ENCODE measurements around the gene ANKHD1. TPM values are rescaled to one million over a fixed set of nuclear protein-coding genes. Genes with fewer than 3 reads are reported as not detected.

ANKHD1 gene
- total and polyA plus RNA-seq, 9 donors, result 48.3 to 141 (median 110) TPM

DNA sequence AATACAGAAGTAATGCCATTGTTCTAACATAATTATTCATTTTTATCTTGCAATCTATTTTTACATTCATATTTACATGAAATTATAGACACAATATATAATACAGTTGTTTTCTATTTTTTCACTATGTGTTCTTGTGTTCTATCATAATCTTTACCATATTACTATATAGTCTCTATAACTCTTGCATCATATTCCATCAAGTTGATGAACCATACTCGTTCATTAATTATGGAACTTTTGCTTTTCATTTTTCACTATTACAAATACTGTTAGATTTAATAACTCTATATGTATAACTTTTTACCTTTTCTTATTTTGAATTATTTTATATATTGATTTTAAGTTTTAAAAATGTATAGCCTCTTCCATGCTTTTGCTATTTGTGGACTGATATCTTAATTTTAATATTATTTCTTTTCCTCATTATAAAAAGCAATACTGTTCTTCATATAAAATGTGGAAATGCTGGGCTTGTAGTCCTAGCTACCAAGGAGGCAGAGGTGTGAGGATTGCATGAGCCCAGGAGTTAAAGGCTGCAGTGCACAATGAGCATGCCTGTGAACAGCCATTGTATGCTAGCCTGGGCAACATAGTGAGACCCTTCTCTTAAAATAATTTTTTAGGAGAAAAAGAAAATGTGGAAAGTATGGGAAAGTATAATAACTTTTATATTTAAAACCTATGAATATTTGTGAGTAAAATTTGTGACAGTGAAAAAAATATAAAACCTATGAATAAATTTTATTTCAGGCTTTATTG, 65.5 kb downstream of the ANKHD1 start:
- Histone ChIP-seq H3K4me3 (no peak overlapping the region), H3K36me3 (no peaks in the 10 kb centered on the region), H3K9me3 (no peaks in the 10 kb centered on the region), H3K4me1 (ENCODE audit: insufficient read depth) (no peaks in the 10 kb centered on the region), H3K27me3 (no peaks in the 10 kb centered on the region), H3K27ac (no peak overlapping the region)
- intact Hi-C loops (cut with DNase I), result no loop called here
- no peak for TF ChIP-seq EP300 (IDR thresholded peaks at IDR 0.05)
- no peak for TF ChIP-seq POLR2A (IDR thresholded peaks at IDR 0.05)
- no peak for TF ChIP-seq CTCF (IDR thresholded peaks at IDR 0.05)
- no peak for DNase-seq
- WGBS, 3 donors, result 88 to 93% (median 91%) methylated on average over 1 of the region's 1 CpG

- WGBS, 3 donors, result 67 to 71% (median 70%) methylated on average over 3 of the region's 3 CpGs
- no peaks in the 10 kb centered on the region for H3K36me3 ChIP-seq
- no peaks in the 10 kb centered on the region for H3K27me3 ChIP-seq
- no peak for DNase-seq
- no peak overlapping the region for H3K4me3 ChIP-seq
- H3K27ac ChIP-seq, result no peak overlapping the region
- intact Hi-C loops (cut with DNase I), result no loop called here
- no peaks in the 10 kb centered on the region for H3K4me1 ChIP-seq (ENCODE audit: insufficient read depth)
- TF ChIP-seq POLR2A (IDR thresholded peaks at IDR 0.05) (no peak), CTCF (IDR thresholded peaks at IDR 0.05) (no peak), EP300 (IDR thresholded peaks at IDR 0.05) (no peak)
- H3K9me3 ChIP-seq, result no peaks in the 10 kb centered on the region
These were observed 66.6 kb downstream of the ANKHD1 start for GRCh38 chr5:140468188-140468587.

- no peak overlapping the region for H3K4me3 ChIP-seq
- no peaks in the 10 kb centered on the region for H3K36me3 ChIP-seq
- WGBS, 3 donors, result 92 to 94% (median 93%) methylated on average over 6 of the region's 6 CpGs
- no peaks in the 10 kb centered on the region for H3K4me1 ChIP-seq (ENCODE audit: insufficient read depth)
- H3K27me3 ChIP-seq, result no peaks in the 10 kb centered on the region
- DNase-seq, result no peak
- TF ChIP-seq EP300 (IDR thresholded peaks at IDR 0.05), result no peak
- no peak for TF ChIP-seq CTCF (IDR thresholded peaks at IDR 0.05)
- TF ChIP-seq POLR2A (IDR thresholded peaks at IDR 0.05), result no peak
- intact Hi-C loops (cut with DNase I), result no loop called here
- no peaks in the 10 kb centered on the region for H3K9me3 ChIP-seq
- H3K27ac ChIP-seq, result no peak overlapping the region
These were observed 67.6 kb downstream of the ANKHD1 start for GRCh38 chr5:140469259-140469658.

DNA sequence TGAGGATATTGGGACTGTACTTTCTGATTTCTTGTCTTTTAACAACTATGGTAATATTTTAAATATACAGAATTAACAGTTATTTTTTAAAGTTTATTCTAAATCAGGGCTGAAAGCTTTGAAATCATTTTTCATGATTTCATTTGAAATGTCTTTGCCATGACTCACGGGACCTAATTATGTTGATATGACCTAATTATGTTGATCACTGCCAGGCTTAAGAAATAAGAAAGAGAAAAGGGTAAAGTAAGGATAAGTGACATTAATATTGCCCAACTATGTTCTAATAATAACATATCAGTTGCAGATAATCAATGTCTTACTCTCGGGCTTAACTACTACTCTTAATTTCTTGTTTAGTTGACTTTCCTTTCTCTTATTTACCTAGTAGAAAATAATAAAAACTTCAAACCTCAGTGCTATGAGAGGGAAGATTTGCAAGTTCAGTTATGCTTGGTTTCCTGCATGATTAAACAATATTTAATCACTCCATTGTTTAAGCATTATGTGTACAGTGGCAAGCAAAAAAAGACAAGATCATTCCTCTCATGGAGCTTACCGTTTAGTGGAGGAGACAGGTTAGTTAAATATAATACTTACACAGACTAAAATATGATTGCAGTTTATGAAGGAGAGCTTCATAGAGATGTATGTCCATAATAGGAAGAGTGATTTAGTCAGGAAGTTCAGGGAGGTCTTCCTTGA, 78.8 kb downstream of the ANKHD1 start:
- H3K9me3 ChIP-seq, result no peaks in the 10 kb centered on the region
- WGBS, 3 donors, result 57 to 66% (median 59%) methylated on average over 3 of the region's 3 CpGs
- DNase-seq, result no peak
- H3K27me3 ChIP-seq, result no peaks in the 10 kb centered on the region
- TF ChIP-seq POLR2A (IDR thresholded peaks at IDR 0.05) (no peak), EP300 (IDR thresholded peaks at IDR 0.05) (no peak), CTCF (IDR thresholded peaks at IDR 0.05) (no peak)
- H3K36me3 ChIP-seq, result no peaks in the 10 kb centered on the region
- H3K4me1 ChIP-seq (ENCODE audit: insufficient read depth), result no peaks in the 10 kb centered on the region
- H3K4me3 ChIP-seq, result no peak overlapping the region
- H3K27ac ChIP-seq, result no peak overlapping the region
- intact Hi-C loops (cut with DNase I), result no loop called here

Data from ovary (tissue), 9 donors.